ENCODE results near the gene CFTR. TPM values are rescaled to one million over a fixed set of nuclear protein-coding genes. Genes with fewer than 3 reads are reported as not detected.

The CFTR gene
- total and polyA plus RNA-seq, 2 of the 4 experiments (the other 2 are of a cell fraction) = 0.18 to 0.21 TPM

GRCh38 chr7:117493460-117493859 lies 13.6 kb downstream of the CFTR start:
- Histone ChIP-seq H3K14ac (replicated peaks; ENCODE audit: low read depth, low read length) (no peak overlapping the region), H3K4me1 (ENCODE audit: control insufficient read depth, insufficient read depth, low read length) (no peaks in the 10 kb centered on the region), H2AFZ (replicated peaks; ENCODE audit: low read length, poor library complexity) (no peak overlapping the region), H3K9ac (ENCODE audit: low read depth, low read length) (no peak overlapping the region), H3K27me3 (ENCODE audit: control insufficient read depth, insufficient read depth, low read length) (no peaks in the 10 kb centered on the region), H3K56ac (ENCODE audit: extremely low read depth, insufficient read depth, low read length) (no peak overlapping the region), H3K4ac (ENCODE audit: low read depth, low read length) (no peak overlapping the region), H3K4me3 (ENCODE audit: insufficient read depth, low read depth, low read length) (no peak overlapping the region), H2BK5ac (ENCODE audit: low read depth, low read length, poor library complexity, severe bottlenecking) (no peak overlapping the region), H2AK9ac (replicated peaks; ENCODE audit: low read depth, low read length, poor library complexity) (no peak overlapping the region), H2BK120ac (ENCODE audit: low read depth, low read length) (no peak overlapping the region), H2BK20ac (ENCODE audit: low read depth, low read length) (no peak overlapping the region), H4K91ac (ENCODE audit: insufficient read depth, low read depth, low read length) (no peak overlapping the region), H4K8ac (ENCODE audit: low read depth in 2 of 2, low read length in 2 of 2) (no peak overlapping the region), H3K27ac (ENCODE audit: insufficient read depth, low read length) (no peak overlapping the region), H3K4me2 (ENCODE audit: low read depth, low read length) (no peak overlapping the region), H4K5ac (ENCODE audit: low read depth, low read length) (no peak overlapping the region), H2BK15ac (ENCODE audit: low read depth, low read length) (no peak overlapping the region), H2AK5ac (ENCODE audit: low read depth, low read length) (no peak overlapping the region), H3K9me1 (ENCODE audit: insufficient read depth, low read length) (no peaks in the 10 kb centered on the region), H3K23ac (ENCODE audit: low read depth, low read length) (no peak overlapping the region), H3K9me3 (ENCODE audit: control insufficient read depth, insufficient read depth, low read length) (no peaks in the 10 kb centered on the region), H3K18ac (ENCODE audit: low read depth, low read length) (no peak overlapping the region), H4K20me1 (ENCODE audit: insufficient read depth, low read length) (no peaks in the 10 kb centered on the region), H3K36me3 (ENCODE audit: control insufficient read depth, insufficient read depth, low read length) (no peaks in the 10 kb centered on the region), H3K79me1 (ENCODE audit: low read depth in 1 of 2, low read length in 2 of 2) (no peaks in the 10 kb centered on the region)
- in situ Hi-C loops (cut with MboI; ENCODE audit: low sequenced_read_pairs) = no loop called here
- no peak for TF ChIP-seq USF2 (IDR thresholded peaks at IDR 0.05; ENCODE audit: low read depth, low read length)
- TF ChIP-seq NFE2L2 (IDR thresholded peaks at IDR 0.05; ENCODE audit: low read depth, low read length) = no peak
- TF ChIP-seq RFX5 (IDR thresholded peaks at IDR 0.05; ENCODE audit: low read depth, low read length) = no peak
- no peak for TF ChIP-seq RAD21 (IDR thresholded peaks at IDR 0.05; ENCODE audit: low read length)
- TF ChIP-seq RCOR1 (IDR thresholded peaks at IDR 0.05; ENCODE audit: insufficient replicate concordance, low read length) = no peak
- no peak for TF ChIP-seq FOS (IDR thresholded peaks at IDR 0.05; ENCODE audit: low read depth, low read length)
- no peak for TF ChIP-seq CEBPB (IDR thresholded peaks at IDR 0.05; ENCODE audit: low read depth, low read length)
- TF ChIP-seq MXI1 (IDR thresholded peaks at IDR 0.05; ENCODE audit: borderline replicate concordance, low read depth, low read length) = no peak
- no peak for TF ChIP-seq MAZ (IDR thresholded peaks at IDR 0.05; ENCODE audit: borderline replicate concordance, low read depth, low read length)
- TF ChIP-seq BHLHE40 (IDR thresholded peaks at IDR 0.05; ENCODE audit: low read depth, low read length) = no peak
- no peak for TF ChIP-seq MAFK (IDR thresholded peaks at IDR 0.05; ENCODE audit: low read depth, low read length)
- no peak for TF ChIP-seq CTCF (conservative IDR thresholded peaks at IDR 0.05; ENCODE audit: low read depth, low read length)
- no peak for TF ChIP-seq CHD1 (IDR thresholded peaks at IDR 0.05; ENCODE audit: low read depth, low read length)
- no peak for TF ChIP-seq POLR2A (IDR thresholded peaks at IDR 0.05; ENCODE audit: low read depth, low read length)
- WGBS, 2 experiments (ENCODE audit: extremely low coverage in 2 of 2, insufficient read length in 1 of 2) = no CpG with 5 or more reads among the region's 2 CpGs
- no peak for ATAC-seq (ENCODE audit: low read depth)
- intact Hi-C loops (cut with micrococcal nuclease) = no loop called here
- no peak for DNase-seq
- ChIA-PET CTCF (no interaction called here), POLR2A (ENCODE audit: unreplicated experiment) (no interaction called here)
- BruUV-seq (replicated peaks) = no TSS peak
- dilution Hi-C loops (cut with HindIII; ENCODE audit: low sequenced_read_pairs, unreplicated experiment) = no loop called here
